SK-N-SH treated with all-trans-retinoic acid at 6 μM for 48 hours (cell line): Measurements from ENCODE around the gene MNAT1.

Experiments used
- ATAC-seq: fragments of 200-7000 bp; cut with Tn5 transposase; 3 replicates; pipeline ENCODE4 v1.9.1; 2020; ENCODE audit warnings: mild to moderate bottlenecking, moderate library complexity
- ARNTL ChIP-seq: fragments of 450-650 bp; formaldehyde crosslinking; IDR thresholded peaks from 2 replicates; pipeline ENCODE4 v1.5.0; 2020; ENCODE audit warnings: low read depth, mild to moderate bottlenecking, moderate library complexity, borderline replicate concordance
- BACH2 ChIP-seq: fragments of 250-450 bp; sonication (Bioruptor Pico); IDR thresholded peaks from 2 replicates; pipeline ENCODE4 v1.9.0; 2021; ENCODE audit warnings: mild to moderate bottlenecking, borderline replicate concordance
- CREB5 ChIP-seq: fragments of 250-450 bp; sonication (Bioruptor Pico); IDR thresholded peaks from 2 replicates; pipeline ENCODE4 v1.5.1; 2020; ENCODE audit warnings: low read depth, mild to moderate bottlenecking, moderate library complexity
- CSDC2 ChIP-seq: fragments of 250-450 bp; sonication (Bioruptor Pico); IDR thresholded peaks from 2 replicates; pipeline ENCODE4 v1.5.0; 2020; ENCODE audit warnings: mild to moderate bottlenecking, moderate library complexity
- CSRNP3 ChIP-seq: fragments of 250-450 bp; sonication (Bioruptor Pico); IDR thresholded peaks from 2 replicates; pipeline ENCODE4 v1.5.1; 2021; ENCODE audit warnings: mild to moderate bottlenecking, moderate library complexity
- ESRRG ChIP-seq: fragments of 250-450 bp; sonication (Bioruptor Pico); IDR thresholded peaks from 2 replicates; pipeline ENCODE4 v1.6.1; 2021; ENCODE audit warnings: mild to moderate bottlenecking
- GLIS3 ChIP-seq: fragments of 250-450 bp; sonication (Bioruptor Pico); IDR thresholded peaks from 2 replicates; pipeline ENCODE4 v1.5.0; 2020; ENCODE audit warnings: mild to moderate bottlenecking, moderate library complexity
- ISL1 ChIP-seq: fragments of 250-450 bp; sonication (Bioruptor Pico); IDR thresholded peaks from 2 replicates; pipeline ENCODE4 v2.1.2; 2022; ENCODE audit warnings: mild to moderate bottlenecking, moderate library complexity
- OSR1 ChIP-seq: fragments of 250-450 bp; sonication (Bioruptor Pico); IDR thresholded peaks from 2 replicates; pipeline ENCODE4 v1.8.0; 2022; ENCODE audit warnings: moderate library complexity, mild to moderate bottlenecking, inconsistent platforms
- PATZ1 ChIP-seq: fragments of 250-450 bp; sonication (Bioruptor Pico); IDR thresholded peaks from 2 replicates; pipeline ENCODE4 v1.8.0; 2020; ENCODE audit warnings: mild to moderate bottlenecking, moderate library complexity, borderline replicate concordance
- POU6F1 ChIP-seq: fragments of 250-450 bp; sonication (Bioruptor Pico); IDR thresholded peaks from 2 replicates; pipeline ENCODE4 v1.8.0; 2021; ENCODE audit warnings: low read depth, mild to moderate bottlenecking, moderate library complexity, borderline replicate concordance
- PPARA ChIP-seq: fragments of 250-450 bp; sonication (Bioruptor Pico); IDR thresholded peaks from 2 replicates; pipeline ENCODE4 v1.5.0; 2020; ENCODE audit warnings: mild to moderate bottlenecking, borderline replicate concordance
- RARB ChIP-seq: fragments of 250-450 bp; sonication (Bioruptor Pico); IDR thresholded peaks from 2 replicates; pipeline ENCODE4 v1.8.0; 2021; ENCODE audit warnings: mild to moderate bottlenecking, moderate library complexity
- SNAI2 ChIP-seq: fragments of 250-450 bp; sonication (Bioruptor Pico); IDR thresholded peaks from 2 replicates; pipeline ENCODE4 v1.5.0; 2020; ENCODE audit warnings: mild to moderate bottlenecking, moderate library complexity
- TCF4 ChIP-seq: fragments of 250-450 bp; sonication (Bioruptor Pico); IDR thresholded peaks from 2 replicates; pipeline ENCODE4 v1.8.0; 2021; ENCODE audit warnings: mild to moderate bottlenecking, moderate library complexity, borderline replicate concordance
- TSHZ2 ChIP-seq: fragments of 250-450 bp; sonication (Bioruptor Pico); IDR thresholded peaks from 2 replicates; pipeline ENCODE4 v1.5.0; 2020; ENCODE audit warnings: mild to moderate bottlenecking, moderate library complexity
- ZC3H10 ChIP-seq: fragments of 250-450 bp; sonication (Bioruptor Pico); IDR thresholded peaks from 2 replicates; pipeline ENCODE4 v1.5.1; 2021; ENCODE audit warnings: mild to moderate bottlenecking, moderate library complexity
- ZFP3 ChIP-seq: fragments of 250-450 bp; sonication (Bioruptor Pico); IDR thresholded peaks from 2 replicates; pipeline ENCODE4 v1.5.0; 2020; ENCODE audit warnings: mild to moderate bottlenecking, moderate library complexity
- ZFP30 ChIP-seq: fragments of 450-650 bp; formaldehyde crosslinking; IDR thresholded peaks from 2 replicates; pipeline ENCODE4 v1.5.0; 2022; ENCODE audit warnings: mild to moderate bottlenecking, moderate library complexity
- ZNF70 ChIP-seq: fragments of 450-650 bp; formaldehyde crosslinking; IDR thresholded peaks from 2 replicates; pipeline ENCODE4 v1.5.0; 2020; ENCODE audit warnings: mild to moderate bottlenecking, moderate library complexity
- ZNF8 ChIP-seq: fragments of 450-650 bp; formaldehyde crosslinking; IDR thresholded peaks from 2 replicates; pipeline ENCODE4 v1.5.0; 2020; ENCODE audit warnings: mild to moderate bottlenecking, moderate library complexity

Gene MNAT1

GRCh38 chr14:60707858-60708257 lies 26.7 kb upstream of the MNAT1 start:
- ATAC-seq: no peak
- TF ChIP-seq ZFP3 (CRISPR knock-in tag) (no peak), ZNF8 (CRISPR knock-in tag) (no peak), POU6F1 (CRISPR knock-in tag) (no peak), CSDC2 (CRISPR knock-in tag) (no peak), ZFP30 (CRISPR knock-in tag) (no peak), CREB5 (no peak), CSRNP3 (CRISPR knock-in tag) (no peak), BACH2 (CRISPR knock-in tag) (no peak), SNAI2 (CRISPR knock-in tag) (no peak), ESRRG (CRISPR knock-in tag) (no peak), TCF4 (CRISPR knock-in tag) (no peak), RARB (CRISPR knock-in tag) (no peak), ARNTL (CRISPR knock-in tag) (no peak)

GRCh38 chr14:60710494-60710893 lies 24.1 kb upstream of the MNAT1 start:
- no peak for ATAC-seq
- TF ChIP-seq RARB (CRISPR knock-in tag): no peak
- TF ChIP-seq OSR1 (CRISPR knock-in tag): no peak
- no peak for TF ChIP-seq ZFP3 (CRISPR knock-in tag)
- TF ChIP-seq ZC3H10 (CRISPR knock-in tag): no peak
- no peak for TF ChIP-seq CSRNP3 (CRISPR knock-in tag)
- TF ChIP-seq ZNF8 (CRISPR knock-in tag): no peak
- TF ChIP-seq ZNF70: no peak
- TF ChIP-seq SNAI2 (CRISPR knock-in tag): no peak
- no peak for TF ChIP-seq PPARA
- TF ChIP-seq ZFP30 (CRISPR knock-in tag): no peak
- no peak for TF ChIP-seq TSHZ2 (CRISPR knock-in tag)
- no peak for TF ChIP-seq PATZ1 (CRISPR knock-in tag)
- no peak for TF ChIP-seq ISL1 (CRISPR knock-in tag)
- TF ChIP-seq CREB5: no peak
- TF ChIP-seq GLIS3 (CRISPR knock-in tag): no peak
- no peak for TF ChIP-seq ARNTL (CRISPR knock-in tag)
